ENCODE data around the gene RPS6KA2.
A peak's percentile ranks its signal among the peaks of the same experiment; 100 is the strongest.

RPS6KA2 gene

GRCh38 chr6:166419286-166419685 lies 207.8 kb downstream of the RPS6KA2 start:
- DNase-seq (ENCODE audit: low spot score): no peak

DNA sequence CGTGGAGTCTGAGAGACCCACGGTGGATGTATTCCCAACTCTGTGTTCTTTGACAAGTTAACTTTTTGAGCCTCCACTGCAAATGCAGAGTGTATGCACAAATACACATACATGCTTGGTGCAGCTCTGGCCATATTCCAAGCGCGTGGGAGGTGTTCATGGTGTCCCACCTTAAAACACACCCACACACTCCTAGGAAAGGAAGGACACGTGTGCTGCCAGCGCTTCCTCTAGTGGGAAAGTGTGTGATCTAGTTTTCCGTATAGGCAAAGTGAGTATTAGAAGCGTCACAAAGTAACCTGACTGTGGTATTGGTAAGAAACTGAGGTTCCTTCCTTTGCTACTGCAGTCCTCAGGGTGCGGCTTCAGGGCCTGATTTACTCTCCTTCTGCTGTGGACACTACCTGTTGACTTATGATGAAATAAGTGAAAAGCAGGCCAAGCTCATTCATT lies 208.3 kb downstream of the RPS6KA2 start:
- DNase-seq (ENCODE audit: low spot score): no peak

GRCh38 chr6:166417285-166417691 lies 209.8 kb downstream of the RPS6KA2 start:
- no peak for DNase-seq (ENCODE audit: low spot score)

DNA sequence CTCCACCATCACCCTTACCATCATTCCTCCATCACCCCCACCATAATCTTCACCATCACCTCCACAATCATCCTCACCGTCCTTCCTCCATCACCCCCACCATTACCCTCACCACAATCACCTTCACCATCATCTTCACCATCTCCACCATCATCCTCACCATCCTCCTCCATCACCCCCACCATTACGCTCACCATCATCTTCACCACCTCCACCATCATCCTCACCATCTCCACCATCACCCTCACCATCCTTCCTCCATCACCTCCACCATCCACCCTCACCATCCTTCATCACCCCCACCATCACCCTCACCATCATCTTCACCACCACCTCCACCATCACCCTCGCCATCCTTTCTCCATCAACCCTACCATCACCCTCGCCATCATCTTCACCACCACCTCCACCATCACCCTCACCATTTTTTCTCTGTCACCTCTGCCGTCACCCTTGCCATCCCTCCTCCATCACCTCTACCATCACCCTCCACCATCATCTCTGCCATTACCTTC lies 211.2 kb downstream of the RPS6KA2 start:
- no peak for DNase-seq (ENCODE audit: low spot score)

DNA sequence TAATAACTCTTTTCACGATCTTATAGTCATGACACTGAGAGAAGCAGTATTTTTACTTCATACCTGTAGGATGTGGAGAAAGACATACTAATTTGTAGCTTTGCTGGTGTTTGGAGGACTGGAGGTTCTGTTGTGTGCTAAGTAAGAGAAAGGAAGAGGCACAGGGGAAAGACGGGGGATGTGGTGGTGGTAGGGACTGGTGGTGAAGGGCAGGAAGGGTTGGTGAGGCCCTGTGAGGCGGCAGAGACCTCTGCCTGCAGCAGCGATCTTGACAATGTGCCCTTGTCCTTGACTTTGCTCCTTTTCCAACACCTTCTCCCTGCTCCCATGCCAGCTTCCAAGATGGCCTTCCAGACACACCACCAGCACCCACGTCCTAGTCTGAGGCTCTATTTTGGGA lies 211.7 kb downstream of the RPS6KA2 start:
- DNase-seq (ENCODE audit: low spot score): no peak

GRCh38 chr6:166413491-166413951 lies 213.5 kb downstream of the RPS6KA2 start:
- no peak for DNase-seq (ENCODE audit: low spot score)

DNA sequence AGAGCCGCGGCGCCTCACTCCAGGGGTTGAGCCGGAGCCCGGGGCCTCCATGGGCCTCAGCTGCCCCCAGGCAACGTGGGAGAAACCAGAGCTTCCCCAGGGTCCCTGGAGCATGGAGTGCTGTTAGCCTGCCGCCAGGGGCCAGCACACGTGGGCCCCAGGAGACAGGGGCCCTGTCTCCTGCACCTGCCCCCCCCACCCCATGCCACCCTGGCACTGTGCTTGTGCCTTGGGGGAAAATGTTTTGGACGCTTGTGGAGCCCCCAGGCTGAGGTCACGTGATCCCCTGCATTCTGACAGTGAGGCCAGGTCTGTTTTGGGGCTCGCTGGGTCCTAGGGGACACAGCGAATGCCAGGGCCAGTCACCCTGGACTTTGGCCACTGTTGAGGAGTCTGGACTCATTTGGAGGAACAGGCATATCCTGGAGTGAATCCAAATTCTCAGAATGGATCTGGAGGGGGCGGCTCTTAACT lies 214.1 kb downstream of the RPS6KA2 start:
- no peak for DNase-seq (ENCODE audit: low spot score)

GRCh38 chr6:166412156-166412910 lies 214.7 kb downstream of the RPS6KA2 start:
- no peak for DNase-seq (ENCODE audit: low spot score)

GRCh38 chr6:166411721-166412151 lies 215.3 kb downstream of the RPS6KA2 start:
- no peak for DNase-seq (ENCODE audit: low spot score)

DNA sequence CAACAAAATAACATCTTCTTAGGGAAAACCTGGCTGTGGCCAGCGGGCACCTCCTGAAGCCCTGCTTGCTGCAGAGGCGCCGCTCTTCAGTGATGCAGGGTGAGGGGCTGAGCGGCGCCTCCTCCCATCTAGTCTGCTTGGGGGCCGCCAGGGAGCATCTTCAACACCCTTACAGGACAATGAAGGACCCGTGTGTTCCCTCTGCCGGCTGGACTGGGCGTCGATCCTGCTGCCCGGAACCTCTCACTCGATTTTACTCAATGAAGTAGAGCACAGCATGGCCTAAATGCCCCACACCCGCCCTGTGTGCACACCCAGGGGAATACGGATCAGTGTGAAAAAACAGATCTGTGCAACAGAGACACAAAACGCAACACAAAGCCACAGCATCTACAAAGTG lies 215.8 kb downstream of the RPS6KA2 start:
- DNase-seq (ENCODE audit: low spot score): no peak

- DNase-seq (ENCODE audit: low spot score): no peak
Observed at GRCh38 chr6:166410426-166410935, 216.6 kb downstream of the RPS6KA2 start.

DNA sequence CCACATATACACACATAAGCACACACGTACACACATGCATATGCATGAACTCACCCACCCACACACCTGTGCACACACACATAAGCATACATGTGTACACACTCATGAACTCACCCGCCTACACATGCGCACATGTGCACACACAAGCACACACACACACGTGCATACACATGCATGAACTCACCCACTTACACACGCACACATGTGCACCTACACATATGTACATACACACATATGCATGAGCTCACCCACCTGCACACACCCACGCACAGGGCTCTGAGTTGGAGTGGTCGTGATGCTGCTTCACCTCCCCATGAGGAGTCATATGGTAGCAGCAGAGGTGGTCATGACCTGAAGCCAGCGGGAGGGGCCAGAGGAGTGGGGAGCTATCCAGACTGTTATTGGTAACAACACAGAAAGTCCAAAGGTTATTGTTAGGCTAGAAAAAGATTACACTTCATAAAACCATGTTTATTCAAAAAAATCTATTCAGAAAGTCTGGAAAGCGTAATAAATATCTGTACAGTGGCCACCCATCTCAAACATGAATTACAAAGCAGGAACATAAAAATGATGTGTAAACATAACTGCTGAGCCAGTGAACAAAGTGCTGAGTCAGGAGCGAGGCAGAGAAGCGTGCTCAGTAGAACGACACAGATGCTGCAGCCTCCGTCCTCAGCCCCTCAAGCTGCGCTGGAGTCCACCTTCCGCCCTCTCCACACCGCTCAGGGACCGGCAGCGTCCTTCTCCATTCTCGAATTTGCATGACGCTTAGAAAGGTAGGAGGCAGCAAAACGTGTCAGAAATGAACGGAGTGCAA lies 217.9 kb downstream of the RPS6KA2 start:
- DNase-seq (ENCODE audit: low spot score): no peak

GRCh38 chr6:166406197-166406596 lies 220.9 kb downstream of the RPS6KA2 start:
- no peak for DNase-seq (ENCODE audit: low spot score)

DNA sequence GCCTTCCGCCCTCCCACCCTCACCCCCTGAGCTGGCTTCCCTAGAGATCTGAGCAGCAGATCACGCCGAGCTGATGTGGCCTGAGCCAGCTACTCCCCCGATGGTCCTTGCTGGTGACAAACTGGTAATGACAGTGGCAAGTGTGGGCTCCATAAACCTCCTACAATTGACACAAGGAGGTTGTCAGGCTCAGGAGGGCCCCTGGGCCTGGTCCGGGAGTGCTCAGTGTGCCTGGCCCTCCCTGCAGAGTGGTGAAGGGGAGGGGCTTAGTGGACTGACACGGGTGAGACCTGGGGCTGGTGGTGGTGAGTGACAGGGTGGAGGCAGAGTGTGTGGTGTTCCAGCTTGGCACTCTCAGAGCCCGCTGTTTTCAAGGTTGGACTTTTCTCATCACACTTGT lies 221.7 kb downstream of the RPS6KA2 start:
- DNase-seq (ENCODE audit: low spot score): no peak

DNA sequence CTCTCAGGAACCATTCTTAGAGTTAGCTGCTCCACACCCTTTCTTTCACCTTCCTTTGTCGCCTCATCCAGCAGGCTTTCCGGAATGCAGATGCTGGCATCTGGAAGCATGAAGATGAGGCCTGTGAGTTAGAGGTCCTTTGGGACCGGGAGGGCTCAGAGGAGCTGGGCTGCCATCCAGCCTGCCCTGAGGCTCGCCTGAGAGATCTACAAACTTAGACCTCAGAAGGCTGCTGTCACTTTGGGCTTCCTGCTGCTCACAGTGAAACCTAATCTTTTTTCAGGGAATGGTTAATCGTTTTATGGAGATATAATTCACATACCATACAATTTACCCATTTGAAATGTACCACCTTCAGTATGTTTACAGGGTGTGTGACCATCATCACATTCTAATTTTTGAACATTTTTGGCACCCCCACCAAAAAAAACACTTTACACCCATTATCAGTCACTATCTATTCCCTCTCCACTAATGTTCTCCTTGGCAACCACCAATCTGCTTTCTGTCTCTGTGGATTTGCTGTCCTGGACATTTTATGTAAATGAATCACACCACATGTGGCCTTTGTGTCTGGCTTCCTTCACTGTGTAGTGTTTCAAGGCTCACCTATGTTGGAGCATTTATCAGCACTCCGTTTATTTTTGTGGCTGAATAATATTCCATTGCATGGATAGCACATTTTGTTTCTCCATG lies 224.3 kb downstream of the RPS6KA2 start:
- DNase-seq (ENCODE audit: low spot score): no peak

DNA sequence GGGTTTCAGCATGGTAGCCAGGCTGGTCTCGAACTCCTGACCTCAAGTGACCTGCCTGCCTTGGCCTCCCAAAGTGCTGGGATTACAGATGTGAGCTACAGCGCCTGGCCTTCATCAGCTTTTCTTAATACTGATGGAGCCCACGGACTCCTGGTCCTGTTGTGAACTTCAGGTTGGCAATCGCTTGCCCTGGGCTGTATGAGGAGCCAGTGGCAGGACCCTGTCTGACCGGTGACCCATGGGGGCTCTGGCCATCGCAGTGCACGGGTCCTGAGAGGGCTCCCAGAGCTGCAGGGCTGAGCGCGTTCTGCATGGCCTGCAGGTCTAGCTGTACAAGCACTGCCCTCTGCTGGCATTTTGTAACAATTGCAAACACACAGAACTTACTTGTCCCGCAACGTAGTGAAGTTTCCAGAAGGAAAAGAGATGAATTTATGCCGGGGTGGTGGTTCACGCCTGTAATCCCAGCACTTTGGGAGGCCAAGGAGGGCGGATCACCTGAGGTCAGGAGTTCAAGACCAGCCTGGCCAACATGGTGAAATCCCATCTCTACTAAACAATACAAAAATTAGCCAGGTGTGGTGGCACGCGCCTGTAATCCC lies 226.3 kb downstream of the RPS6KA2 start:
- peak; percentile 76 for DNase-seq (ENCODE audit: low spot score)

DNA sequence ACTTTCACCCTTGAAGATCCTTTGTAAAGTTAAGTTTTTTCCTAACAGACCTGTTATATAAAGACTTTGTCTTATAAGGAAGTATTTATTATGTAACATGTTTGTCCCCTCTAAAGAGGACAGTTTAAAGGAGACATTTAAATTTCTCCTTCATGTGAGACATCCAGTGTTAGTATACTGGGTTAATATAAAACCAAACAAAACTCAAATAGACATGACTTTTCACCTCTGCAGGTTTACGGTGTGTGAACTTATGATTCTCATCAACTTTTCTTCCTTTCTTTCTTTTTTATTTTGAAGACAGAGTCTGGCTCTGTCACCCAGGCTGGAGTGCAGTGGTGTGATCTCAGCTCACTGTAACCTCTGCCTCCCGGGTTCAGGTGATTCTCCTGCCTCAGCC lies 226.9 kb downstream of the RPS6KA2 start:
- DNase-seq (ENCODE audit: low spot score): no peak

- DNase-seq (ENCODE audit: low spot score): no peak
Observed at GRCh38 chr6:166398348-166398747, 228.7 kb downstream of the RPS6KA2 start.

- DNase-seq (ENCODE audit: low spot score): no peak
Observed at GRCh38 chr6:166397849-166398248, 229.2 kb downstream of the RPS6KA2 start.

DNA sequence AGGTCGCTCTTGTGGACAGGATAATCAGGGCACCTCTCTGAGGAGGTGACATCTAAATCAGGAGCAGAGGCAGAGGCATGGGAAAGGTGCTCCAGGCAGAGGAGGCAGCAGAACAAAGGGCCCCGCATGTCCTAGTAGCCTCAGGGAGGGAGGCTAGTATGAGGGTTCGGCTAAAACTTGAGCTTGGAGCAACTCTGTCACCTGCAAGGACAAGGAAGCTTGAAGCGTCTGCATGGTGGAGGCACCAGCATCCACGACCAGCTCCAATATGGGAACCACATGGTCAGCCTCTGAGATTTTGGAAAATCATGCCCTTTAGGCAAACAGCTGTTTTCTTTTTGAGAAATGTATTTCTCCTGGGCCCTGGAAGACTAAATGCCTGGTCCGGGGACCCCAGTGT lies 231.3 kb downstream of the RPS6KA2 start:
- DNase-seq (ENCODE audit: low spot score): no peak

DNA sequence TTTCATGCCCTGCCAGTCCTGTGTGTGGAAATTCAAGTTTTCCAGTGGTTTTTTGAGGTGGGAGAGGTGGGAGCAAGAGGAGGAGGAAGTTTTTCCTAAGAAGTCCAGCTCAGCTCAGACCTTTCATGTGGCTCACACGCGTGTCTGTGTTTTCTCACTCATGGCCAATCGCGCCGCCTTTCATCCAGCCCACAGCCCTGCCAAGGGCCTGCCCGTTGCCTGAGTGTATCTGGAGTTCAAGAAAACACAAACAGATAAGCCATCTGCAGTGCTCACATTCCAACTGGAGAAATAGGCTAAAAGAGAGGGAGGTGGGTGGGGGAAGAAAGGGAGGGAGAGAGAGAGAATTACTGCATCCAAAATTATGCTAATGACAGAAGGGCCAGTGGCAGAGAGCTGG lies 231.7 kb downstream of the RPS6KA2 start:
- no peak for DNase-seq (ENCODE audit: low spot score)

All from NAMALWA (cell line).